Muscle of leg (tissue), 16 donors: Measurements from ENCODE around the gene CTAG1A. TPM values are rescaled to one million over a fixed set of nuclear protein-coding genes. Genes with fewer than 3 reads are reported as not detected.
"Not testable (repeated sequence)": the region's sequence is repeated elsewhere in the genome, so short reads cannot be mapped to it uniquely, and the experiment has no call there.

ENCODE experiments used
- DNase-seq: peaks from one replicate; pipeline ENCODE4 v3.0.0; 2013
- H3K27ac ChIP-seq: one replicate; pipeline ENCODE4 v1.5.1; 2013; ENCODE audit warnings: mild to moderate bottlenecking, low read length, control low read depth
- H3K27me3 ChIP-seq: one replicate; pipeline ENCODE4 v1.6.1; 2013; ENCODE audit warnings: low read length; ENCODE audit not compliant: control insufficient read depth, insufficient read depth
- H3K36me3 ChIP-seq: one replicate; pipeline ENCODE4 v1.6.1; 2013; ENCODE audit warnings: low read length; ENCODE audit not compliant: control insufficient read depth, insufficient read depth
- H3K4me1 ChIP-seq: one replicate; pipeline ENCODE4 v1.6.1; 2013; ENCODE audit warnings: low read length; ENCODE audit not compliant: control insufficient read depth, insufficient read depth
- H3K4me3 ChIP-seq: one replicate; pipeline ENCODE4 v1.5.1; 2013; ENCODE audit warnings: low read length, control low read depth
- H3K9me3 ChIP-seq: replicated peaks from 2 replicates; pipeline ENCODE4 v1.6.1; 2013; ENCODE audit warnings: low read depth, low read length; ENCODE audit not compliant: control insufficient read depth
- WGBS: methylation state at CpG from one replicate; pipeline ENCODE4 v1.1.5; 2013; ENCODE audit warnings: missing lambda C conversion rate; ENCODE audit not compliant: insufficient coverage; 5-methylcytosine and 5-hydroxymethylcytosine counted together
- long read RNA-seq, 11 donors: transcript quantifications; one replicate each; lab custom pipeline, GENCODE V29; 2026
- polyA plus RNA-seq, 8 donors: library from polyadenylated mRNA; unstranded; fragments of 120-200 nt; gene quantifications; one replicate each; pipeline versions ENCODE4 v1.2.1 to v1.2.3, GENCODE V29; 2013; ENCODE audit warnings: inconsistent platforms in 1 of 8, low replicate concordance in 1 of 8; ENCODE audit not compliant: insufficient read length in 8 of 8, insufficient read depth in 1 of 8
- total RNA-seq: library from RNA; stranded (reverse); fragments of 120-200 nt; gene quantifications from one replicate; pipeline ENCODE4 v1.2.4, GENCODE V29; 2013

CTAG1A gene
- total RNA-seq (not detected), polyA plus RNA-seq (not detected)
- long read RNA-seq, donor 1 = 0 reads
- long read RNA-seq, donor 2 = 0 reads
- long read RNA-seq, donor 3 = 0 reads
- long read RNA-seq, donor 4 = 0 reads
- long read RNA-seq, donor 5 = 0 reads
- long read RNA-seq, donor 6 = 0 reads
- long read RNA-seq, donor 7 = 0 reads
- long read RNA-seq, donor 8 = 0 reads
- long read RNA-seq, donor 9 = 0 reads
- long read RNA-seq, donor 10 = 0 reads
- long read RNA-seq, donor 11 = 0 reads

DNA sequence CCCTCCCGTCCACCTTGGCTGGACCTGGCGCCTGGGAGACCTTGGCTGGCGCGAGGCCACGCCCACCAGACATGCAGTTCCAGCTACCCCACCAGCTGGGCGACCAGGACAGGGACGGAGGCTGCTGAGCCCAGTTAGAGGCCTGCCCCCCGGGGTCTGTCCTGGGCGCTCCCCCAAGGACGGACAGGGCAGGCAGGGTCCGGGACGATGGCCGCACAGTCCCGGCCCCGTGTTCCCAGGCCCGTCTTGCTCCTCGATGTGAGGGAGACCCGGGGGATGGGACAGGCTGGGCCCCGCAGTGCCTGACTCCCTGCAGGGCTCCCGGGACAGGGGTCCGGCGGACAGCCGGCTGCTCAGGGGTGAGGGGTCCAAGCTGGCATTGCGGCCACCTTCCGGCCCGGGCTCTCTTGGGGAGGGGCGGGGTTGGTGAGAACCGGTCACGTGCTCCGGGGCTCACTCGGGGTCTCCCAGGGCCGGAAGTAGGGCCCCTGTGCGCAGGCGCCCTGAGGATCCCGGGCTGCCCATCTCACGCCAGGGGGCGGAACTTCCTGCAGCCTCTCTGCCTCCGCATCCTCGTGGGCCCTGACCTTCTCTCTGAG, at the start of gene CTAG1A:
Gene CTAG1A (plus strand): TSS at position 549 of the 599 bp plus-strand sequence. CDS start 74 bp downstream, outside the sequence.
- no CpG with 5 or more reads among the region's 39 CpGs for WGBS
- DNase-seq, H3K27ac ChIP-seq, H3K27me3 ChIP-seq, H3K9me3 ChIP-seq, H3K4me1 ChIP-seq, H3K4me3 ChIP-seq, H3K36me3 ChIP-seq: not testable (repeated sequence)

DNA sequence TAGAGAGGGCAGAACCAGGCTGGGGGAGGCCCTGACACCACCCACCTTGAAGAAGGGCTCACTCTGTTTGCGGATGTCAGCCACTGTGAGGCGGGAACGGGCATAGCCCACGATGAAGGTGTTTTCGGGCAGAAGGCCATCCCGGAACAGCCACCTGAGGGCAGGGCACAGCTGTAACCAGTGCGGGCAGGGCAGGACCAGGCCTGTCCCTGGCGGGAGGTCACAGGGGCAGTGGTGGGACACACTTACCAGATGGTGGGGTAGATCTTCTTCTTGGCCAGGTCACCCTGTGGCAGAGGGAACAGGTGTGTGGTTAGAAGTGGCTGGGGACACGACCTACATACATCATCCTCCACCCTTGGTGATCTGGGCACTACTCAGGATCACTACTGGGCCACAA, 49.0 kb upstream of the CTAG1A start:
- DNase-seq = no peak
- WGBS = 92% methylated on average over 7 of the region's 9 CpGs
- Histone ChIP-seq H3K27ac (no peak overlapping the region), H3K4me1 (peaks cover 6% of the 10 kb centered on the region), H3K9me3 (no peaks in the 10 kb centered on the region), H3K4me3 (no peak overlapping the region), H3K36me3 (peaks cover 23% of the 10 kb centered on the region), H3K27me3 (no peaks in the 10 kb centered on the region)

GRCh38 chrX:154539077-154539476, 45.9 kb upstream of the CTAG1A start:
- Histone ChIP-seq H3K27ac (no peak overlapping the region), H3K27me3 (no peaks in the 10 kb centered on the region), H3K4me1 (peaks cover 6% of the 10 kb centered on the region), H3K9me3 (no peaks in the 10 kb centered on the region), H3K4me3 (no peak overlapping the region), H3K36me3 (peaks cover 13% of the 10 kb centered on the region)
- WGBS = 81% methylated on average over 7 of the region's 8 CpGs
- DNase-seq = no peak

DNA sequence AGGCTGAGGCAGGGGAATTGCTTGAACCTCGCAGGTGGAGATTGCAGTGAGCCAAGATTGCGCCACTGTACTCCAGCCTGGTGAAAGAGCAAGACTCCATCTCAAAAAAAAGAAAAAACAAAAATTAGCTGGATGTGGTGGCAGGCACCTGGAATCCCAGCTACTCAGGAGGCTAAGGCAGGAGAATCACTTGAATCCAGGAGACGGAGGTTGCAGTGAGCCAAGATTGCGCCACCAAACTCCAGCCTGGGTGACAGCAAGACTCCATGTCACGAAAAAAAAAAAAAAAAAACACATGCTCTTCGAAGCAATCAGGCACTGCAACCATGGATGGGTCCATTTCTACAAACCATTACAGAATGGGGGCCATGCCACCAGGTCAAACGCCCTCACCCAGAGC, 44.6 kb upstream of the CTAG1A start:
- not testable (repeated sequence) for H3K27ac ChIP-seq, H3K9me3 ChIP-seq, H3K4me3 ChIP-seq, H3K27me3 ChIP-seq, DNase-seq, H3K4me1 ChIP-seq
- WGBS = 75% methylated on average over 2 of the region's 7 CpGs
- peaks cover 14% of the 10 kb centered on the region for H3K36me3 ChIP-seq

DNA sequence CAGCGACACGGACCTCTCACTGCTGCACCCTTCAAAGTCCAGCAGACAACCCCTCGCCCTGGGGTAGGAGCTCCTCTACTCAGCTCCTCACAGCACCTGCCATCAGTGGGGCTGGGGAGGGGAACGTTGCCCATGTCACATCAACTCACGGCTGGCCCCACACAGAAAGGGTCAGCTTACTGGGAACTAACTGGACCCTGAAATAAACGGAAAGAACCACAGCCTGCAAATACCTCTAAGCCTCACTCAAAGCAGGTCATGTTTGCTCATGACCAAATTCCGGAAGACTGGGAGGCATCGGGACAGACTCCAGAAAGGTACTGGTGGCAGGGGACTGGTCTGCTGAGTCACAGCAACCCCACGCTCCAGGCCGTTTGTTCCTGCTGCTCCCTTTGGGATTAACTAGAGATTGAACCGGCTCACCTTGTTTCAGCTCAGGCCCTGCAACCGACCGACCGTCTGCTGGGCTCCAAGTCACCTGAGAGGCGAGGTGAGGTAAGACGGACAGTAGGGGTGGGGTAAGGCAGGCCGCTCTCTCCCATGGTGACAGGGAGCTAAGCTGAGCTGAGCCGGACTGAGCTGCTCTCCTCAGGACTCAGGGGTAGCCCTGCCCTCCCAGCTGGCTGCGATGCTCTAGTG, 43.9 kb upstream of the CTAG1A start:
- H3K9me3 ChIP-seq = no peaks in the 10 kb centered on the region
- no peak overlapping the region for H3K27ac ChIP-seq

GRCh38 chrX:154541589-154541895, 43.4 kb upstream of the CTAG1A start:
- H3K36me3 ChIP-seq = peaks cover 11% of the 10 kb centered on the region
- no peak for DNase-seq
- no peaks in the 10 kb centered on the region for H3K27me3 ChIP-seq
- H3K27ac ChIP-seq = no peak overlapping the region
- no peaks in the 10 kb centered on the region for H3K9me3 ChIP-seq
- H3K4me3 ChIP-seq = no peak overlapping the region
- peaks cover 11% of the 10 kb centered on the region for H3K4me1 ChIP-seq
- 78% methylated on average over 4 of the region's 5 CpGs for WGBS

More for the DNA sequence above, 43.9 kb upstream of the CTAG1A start:
- no peaks in the 10 kb centered on the region for H3K27me3 ChIP-seq
- peaks cover 7% of the 10 kb centered on the region for H3K4me1 ChIP-seq
- WGBS = 86% methylated on average over 16 of the region's 19 CpGs
- H3K4me3 ChIP-seq = no peak overlapping the region
- H3K36me3 ChIP-seq = peaks cover 11% of the 10 kb centered on the region
- DNase-seq = no peak

GRCh38 chrX:154541896-154542722, 42.8 kb upstream of the CTAG1A start:
- no peaks in the 10 kb centered on the region for H3K9me3 ChIP-seq
- no peaks in the 10 kb centered on the region for H3K27me3 ChIP-seq
- WGBS = 68% methylated on average over 4 of the region's 12 CpGs
- DNase-seq = no peak
- no peak overlapping the region for H3K4me3 ChIP-seq
- peaks cover 11% of the 10 kb centered on the region for H3K4me1 ChIP-seq
- peak overlapping the region; percentile 35 for H3K27ac ChIP-seq
- peaks cover 11% of the 10 kb centered on the region for H3K36me3 ChIP-seq

DNA sequence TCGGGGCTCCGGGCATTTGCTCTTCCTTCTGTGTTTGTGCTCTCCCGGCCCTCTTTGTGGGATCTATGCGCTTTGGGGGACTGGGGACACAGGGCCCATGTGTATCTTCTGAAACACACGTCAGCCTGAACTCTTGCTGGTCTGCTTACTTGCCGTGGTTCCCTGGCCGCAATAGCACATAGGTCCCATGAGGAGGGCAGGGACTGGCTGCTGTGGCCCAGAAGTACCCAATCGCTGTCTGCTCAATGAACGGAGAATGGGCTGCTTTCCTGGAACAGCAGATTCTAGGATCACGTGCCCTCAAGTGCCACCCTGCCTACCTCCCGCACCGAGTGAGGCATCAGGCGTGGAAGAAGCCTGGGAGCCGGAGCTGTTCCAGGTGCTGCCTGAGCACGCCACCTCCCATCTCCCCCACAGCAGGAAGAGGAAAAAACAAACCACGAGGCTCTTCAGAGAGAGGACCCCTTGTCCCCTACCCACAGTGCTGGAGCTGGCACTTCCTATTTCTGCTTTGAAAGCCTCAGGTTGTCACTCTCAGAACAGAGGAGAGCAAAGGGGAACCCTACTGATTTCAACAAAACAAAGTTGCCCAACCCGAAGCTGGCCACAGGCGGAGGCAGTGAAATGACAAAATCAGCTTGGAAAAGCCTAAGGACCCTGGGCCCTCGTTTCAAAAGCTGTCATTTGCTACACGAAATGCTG, 42.1 kb upstream of the CTAG1A start:
- Histone ChIP-seq H3K36me3 (peaks cover 11% of the 10 kb centered on the region), H3K4me3 (no peak overlapping the region), H3K27me3 (no peaks in the 10 kb centered on the region), H3K9me3 (peaks cover 2% of the 10 kb centered on the region), H3K27ac (peak overlapping the region; percentile 35), H3K4me1 (peaks cover 11% of the 10 kb centered on the region)
- no peak for DNase-seq
- 82% methylated on average over 19 of the region's 20 CpGs for WGBS

GRCh38 chrX:154545673-154546274, 39.2 kb upstream of the CTAG1A start:
- Histone ChIP-seq H3K4me3 (no peak overlapping the region), H3K27me3 (no peaks in the 10 kb centered on the region), H3K36me3 (peaks cover 11% of the 10 kb centered on the region), H3K4me1 (peaks cover 19% of the 10 kb centered on the region), H3K27ac (no peak overlapping the region), H3K9me3 (peaks cover 2% of the 10 kb centered on the region)
- 91% methylated on average over 17 of the region's 17 CpGs for WGBS
- DNase-seq = no peak
